Tongue (tissue), 2 donors: Measurements from ENCODE around the gene RASGRP4. TPM values are rescaled to one million over a fixed set of nuclear protein-coding genes. Genes with fewer than 3 reads are reported as not detected.

Experiments
- DNase-seq: peaks from one replicate; pipeline ENCODE4 v3.0.0-alpha.2; 2015
- total RNA-seq: library from RNA; depleted of rRNA; stranded (reverse); fragments of >200 nt; gene quantifications from one replicate; pipeline ENCODE4 v1.2.3, GENCODE V29; 2014

RASGRP4 gene
- total RNA-seq, 1 donor from 2014 or later = 0.41 TPM

- no peak for DNase-seq
These were observed 36.7 kb downstream of the RASGRP4 start for GRCh38 chr19:38389101-38389925.

GRCh38 chr19:38388349-38389100, 37.5 kb downstream of the RASGRP4 start, which contains the start of gene SPRED3:
Gene SPRED3 (plus strand): TSS chr19:38388697. CDS start chr19:38390303, 1,606 bp downstream.
- no peak for DNase-seq

DNA sequence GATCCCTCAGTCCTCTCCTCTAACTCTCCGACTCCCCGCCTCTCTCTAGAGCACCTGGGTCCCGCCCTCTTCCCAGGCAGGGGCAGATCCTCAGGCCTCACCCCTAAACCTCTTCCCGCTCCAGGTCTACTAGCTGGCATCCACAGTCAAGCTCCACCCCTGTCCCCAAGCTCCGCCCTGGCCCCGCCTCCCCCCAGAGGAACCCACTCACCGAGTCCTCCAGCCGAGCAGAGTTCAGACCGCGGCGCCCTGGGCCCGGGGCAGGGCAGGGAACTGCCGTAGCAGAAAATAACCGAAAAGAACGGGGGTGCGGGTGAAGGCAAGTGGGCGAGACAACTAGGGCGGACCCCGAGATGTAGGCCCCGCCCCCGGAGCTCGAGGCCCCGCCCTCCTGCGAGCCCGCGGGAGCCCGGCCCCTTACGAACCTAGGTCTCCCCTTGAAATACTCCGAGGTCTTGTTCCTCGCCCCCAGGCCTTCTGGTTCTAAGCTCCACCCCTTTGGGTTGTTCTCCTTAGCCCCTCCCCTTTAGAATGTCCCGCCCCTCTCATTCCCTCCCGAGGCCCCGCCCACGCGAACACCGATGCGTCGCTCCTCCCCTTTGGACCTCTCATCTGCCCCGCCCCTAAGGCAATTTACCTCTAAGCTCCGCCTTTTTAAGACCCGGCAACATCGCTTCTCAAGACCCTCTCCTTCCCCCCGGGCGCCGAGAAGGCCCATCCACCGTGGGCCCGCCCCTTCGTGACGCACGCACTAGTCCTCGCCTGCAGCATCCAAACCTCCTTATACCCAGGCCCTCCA, 38.3 kb downstream of the RASGRP4 start, which contains the start of gene GGN:
Gene GGN, minus strand, starts transcription at position 485 of the 799 bp plus-strand sequence. CDS start 773 bp downstream, outside the sequence.
- peak; percentile 69 for DNase-seq

GRCh38 chr19:38386971-38387549, 39.0 kb downstream of the RASGRP4 start:
- DNase-seq = no peak

DNA sequence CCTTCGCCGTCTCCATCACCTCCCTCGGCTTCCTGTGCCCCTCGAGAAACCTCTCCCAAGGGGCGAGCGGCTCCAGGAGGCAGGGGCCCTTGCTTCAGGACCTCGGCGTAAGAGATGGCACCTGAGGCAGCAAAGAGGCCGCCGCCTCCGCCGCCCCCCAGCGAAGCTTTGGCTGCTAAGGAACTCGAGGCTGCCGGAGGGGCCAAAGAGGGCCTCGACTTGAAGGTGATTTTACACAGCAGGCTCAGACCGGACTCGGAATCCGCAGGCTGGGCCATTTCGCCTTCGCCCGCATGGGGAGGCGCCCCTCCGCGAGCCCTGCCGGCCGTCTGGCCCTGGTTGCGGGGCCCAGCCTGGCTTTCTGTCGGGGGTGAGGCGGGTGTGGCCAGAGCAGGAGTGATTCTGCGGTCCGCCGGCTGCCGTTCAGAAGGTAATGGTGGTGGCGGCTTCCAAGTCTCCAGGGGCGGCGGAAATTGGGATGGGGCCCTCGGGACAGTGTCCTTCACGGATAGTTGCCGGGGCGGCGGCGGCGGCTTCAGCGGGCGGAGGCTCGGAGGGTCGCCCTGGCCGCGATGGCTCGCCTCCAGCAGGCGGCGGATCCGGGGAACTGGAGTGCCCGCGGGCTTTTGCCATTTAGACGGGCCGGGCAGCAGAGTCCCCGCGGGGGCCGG, 39.6 kb downstream of the RASGRP4 start:
- DNase-seq = no peak

DNA sequence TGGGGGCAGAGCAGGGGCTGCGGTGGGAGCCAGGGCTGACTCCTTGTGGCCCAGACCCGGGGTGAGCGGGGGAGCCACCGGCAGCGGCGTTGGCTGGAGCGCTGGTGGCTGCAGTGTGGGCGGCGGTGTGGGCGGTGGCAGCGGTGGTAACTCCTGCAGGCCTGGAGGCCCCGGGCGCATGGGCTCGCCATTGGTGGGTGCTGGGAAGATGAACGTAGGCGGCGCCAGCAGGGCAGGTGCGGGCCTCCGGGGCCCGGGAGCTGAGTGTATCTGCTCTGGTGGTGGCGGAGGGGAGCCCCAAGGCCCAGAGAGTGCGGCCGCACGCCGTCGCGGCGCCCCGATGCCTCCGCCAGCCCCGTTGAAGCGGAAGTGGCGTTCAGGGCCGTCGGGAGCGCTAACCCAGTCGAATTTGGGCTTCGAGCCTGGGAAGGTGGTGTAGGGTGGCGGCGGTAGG, 40.2 kb downstream of the RASGRP4 start:
- no peak for DNase-seq

DNA sequence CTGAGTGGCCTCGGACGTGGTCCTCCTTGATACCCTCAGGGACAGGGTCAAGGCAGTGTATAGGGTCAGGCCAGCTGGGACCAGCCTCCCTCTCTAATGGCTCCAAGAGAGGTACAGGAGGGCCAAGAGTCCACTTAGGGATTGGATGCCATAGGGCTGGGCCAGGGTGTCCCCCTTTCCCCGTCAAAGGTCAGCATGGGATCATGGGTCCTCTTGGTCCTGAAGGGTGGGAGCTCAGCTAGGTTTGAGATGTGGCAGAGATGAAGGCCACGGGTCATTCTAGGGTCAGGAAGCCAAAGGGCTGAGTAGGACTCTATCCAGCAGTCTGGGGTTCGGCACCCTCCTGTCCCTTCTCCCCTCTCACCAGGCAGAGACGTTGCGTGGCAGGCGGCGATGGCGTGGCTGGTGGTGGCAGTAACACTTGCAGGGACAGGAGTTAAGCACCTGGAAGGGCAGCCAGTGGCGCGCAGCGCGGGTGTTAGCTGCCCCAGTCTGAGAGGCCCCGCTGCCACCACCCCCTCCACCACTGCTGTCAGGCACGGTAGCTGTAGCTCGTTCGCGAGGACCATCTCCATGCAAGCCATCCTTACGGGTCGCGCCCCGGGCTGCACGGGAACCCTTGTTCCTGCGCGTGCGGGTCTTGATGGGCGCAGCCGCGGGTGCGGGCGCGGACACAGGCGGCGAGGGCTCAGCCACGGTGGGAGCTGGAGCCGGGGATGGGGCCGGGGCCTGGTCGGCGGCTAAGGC, 40.8 kb downstream of the RASGRP4 start:
- no peak for DNase-seq

DNA sequence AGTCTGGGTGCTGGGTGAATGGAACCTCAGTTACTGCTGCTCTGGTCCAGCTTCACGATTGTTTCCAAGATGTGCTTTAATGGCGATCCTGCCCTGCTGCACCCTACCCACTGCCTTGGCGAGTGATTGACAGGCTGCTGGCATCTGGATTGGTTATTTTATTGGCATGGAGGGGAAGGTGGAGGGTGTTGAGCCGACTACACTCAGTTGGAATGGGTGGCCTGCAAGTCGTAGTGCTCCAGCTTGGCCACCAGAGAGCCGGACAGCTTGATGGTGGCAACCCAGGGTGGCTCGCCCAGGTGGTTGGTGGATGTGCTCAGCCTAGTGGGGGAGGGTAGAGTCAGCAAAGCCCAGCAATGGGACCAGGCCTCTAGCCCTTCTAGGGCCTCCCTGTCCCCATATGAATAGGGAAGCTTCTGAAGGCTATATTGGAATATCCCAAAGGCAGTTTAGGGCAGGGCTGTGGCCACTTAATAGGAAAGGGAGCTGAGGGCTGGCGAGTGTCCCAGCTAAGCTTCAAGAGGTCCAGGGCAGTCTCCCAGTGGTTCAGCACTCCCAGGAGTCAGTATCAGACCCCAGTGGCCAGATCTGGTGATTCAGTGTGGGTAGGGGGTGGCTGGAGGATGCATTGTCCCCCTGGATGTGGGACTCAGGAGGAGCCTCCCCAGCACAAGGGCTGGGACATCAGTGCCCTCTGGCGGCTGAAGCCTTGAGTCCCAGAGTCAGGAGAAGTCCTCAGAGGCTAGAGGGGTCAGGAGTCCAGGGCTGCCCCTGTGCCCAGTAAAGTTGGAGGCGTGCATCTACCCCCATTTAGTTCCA, 41.6 kb downstream of the RASGRP4 start:
- DNase-seq = no peak

DNA sequence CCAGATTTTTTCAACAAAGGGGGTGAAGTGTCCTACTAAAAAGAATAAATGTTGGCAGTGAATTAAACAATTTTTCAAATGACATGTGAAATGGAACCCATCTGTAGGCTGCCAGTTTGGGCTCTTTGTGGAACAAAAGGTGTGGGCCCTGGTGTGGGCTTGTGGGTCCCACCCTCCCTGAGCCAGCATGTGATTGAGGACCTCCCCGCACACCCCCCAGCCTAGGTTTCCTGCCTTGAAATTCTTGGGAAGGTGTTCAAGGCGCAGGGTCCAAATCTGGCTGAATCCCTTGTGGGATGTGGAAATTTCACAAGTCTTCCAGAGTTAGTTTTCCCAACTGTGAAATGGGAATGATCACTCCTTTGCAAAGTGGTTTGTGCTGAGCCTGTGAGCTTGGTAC, 42.3 kb downstream of the RASGRP4 start:
- DNase-seq = no peak

DNA sequence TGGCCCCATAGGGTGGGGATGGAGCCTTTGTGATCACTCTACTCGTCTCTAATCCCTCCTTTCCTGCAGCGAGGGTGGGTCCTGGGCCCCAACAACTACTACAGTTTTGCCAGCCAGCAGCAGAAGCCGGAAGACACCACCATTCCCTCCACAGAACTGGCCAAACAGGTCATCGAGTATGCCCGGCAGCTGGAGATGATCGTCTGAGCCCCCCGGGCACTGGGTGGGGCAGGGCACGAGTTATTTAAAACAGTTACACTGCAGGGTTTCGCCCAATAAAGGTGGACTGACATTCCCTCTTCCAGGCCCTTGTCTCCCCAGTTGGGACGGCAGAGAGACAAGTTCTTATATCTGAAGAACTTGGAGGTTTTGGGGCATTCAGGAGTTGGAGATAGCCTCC, 42.8 kb downstream of the RASGRP4 start:
- DNase-seq = no peak

- DNase-seq = no peak
These were observed 44.9 kb downstream of the RASGRP4 start for GRCh38 chr19:38381138-38381537.

GRCh38 chr19:38378866-38379265, 47.2 kb downstream of the RASGRP4 start:
- DNase-seq = no peak

- DNase-seq = no peak
These were observed 49.0 kb downstream of the RASGRP4 start for GRCh38 chr19:38377052-38377451.

DNA sequence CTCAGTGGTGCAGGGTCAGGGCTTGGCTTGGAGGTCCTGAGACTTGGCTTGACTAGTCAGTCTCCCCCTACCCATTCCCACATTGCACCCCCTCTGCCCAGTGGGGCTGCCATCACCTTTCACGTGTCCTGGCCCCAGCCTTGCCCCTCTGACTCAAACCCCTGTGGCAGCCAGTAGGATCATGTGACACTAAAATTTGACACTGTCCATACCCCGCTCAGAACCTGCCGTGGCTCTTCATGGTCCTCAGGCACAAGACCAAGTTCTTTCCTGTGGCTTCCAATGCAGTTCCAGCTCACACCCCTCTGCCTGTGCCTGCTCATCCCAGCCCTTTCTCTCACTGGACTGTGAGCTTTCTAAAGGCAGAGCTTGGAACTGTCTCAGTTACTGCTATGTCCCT, 49.4 kb downstream of the RASGRP4 start:
- no peak for DNase-seq

DNA sequence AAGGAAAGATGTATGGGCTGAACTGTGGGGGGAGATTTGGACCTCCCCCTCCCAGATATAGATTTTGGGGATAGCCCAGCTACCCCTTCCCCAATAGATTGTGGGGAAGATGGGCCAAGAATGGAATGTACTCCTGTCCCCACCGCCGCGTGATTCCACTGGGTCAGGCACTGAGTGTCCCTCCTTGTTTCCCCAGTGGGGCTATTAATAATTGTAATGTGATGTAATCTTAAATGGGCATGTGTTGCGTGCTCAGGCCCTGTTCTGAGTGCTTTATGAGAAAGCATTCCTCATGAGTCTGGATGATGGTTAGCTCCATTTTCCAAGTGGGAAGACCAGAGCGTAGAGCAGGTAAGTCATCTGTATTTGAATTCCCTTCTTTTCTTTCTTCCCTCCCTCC, 50.3 kb downstream of the RASGRP4 start:
- no peak for DNase-seq

GRCh38 chr19:38375098-38375493, 50.9 kb downstream of the RASGRP4 start:
- no peak for DNase-seq

GRCh38 chr19:38374332-38375097, 51.5 kb downstream of the RASGRP4 start, which contains the start of gene PSMD8:
Gene PSMD8 (plus strand): TSS chr19:38374571. CDS start chr19:38374602, 31 bp downstream.
- DNase-seq = peak; percentile 100

GRCh38 chr19:38373907-38374331, 52.1 kb downstream of the RASGRP4 start:
- no peak for DNase-seq

- no peak for DNase-seq
These were observed 54.9 kb downstream of the RASGRP4 start for GRCh38 chr19:38371081-38371480.
